GM21717 (cell line): Measurements from ENCODE around the gene SIPA1L3.

Experiments used
- ATAC-seq: cut with Tn5 transposase; IDR thresholded peaks from one replicate; pipeline ENCODE4 v1.9.1; 2021; ENCODE audit warnings: mild to moderate bottlenecking, moderate library complexity; ENCODE audit not compliant: unreplicated experiment

SIPA1L3 gene

GRCh38 chr19:37970699-37971098 is 63.7 kb downstream of the SIPA1L3 start:
- no peak for ATAC-seq

GRCh38 chr19:37972803-37973202 is 65.8 kb downstream of the SIPA1L3 start:
- no peak for ATAC-seq

GRCh38 chr19:37973666-37974065 is 66.7 kb downstream of the SIPA1L3 start:
- no peak for ATAC-seq

DNA sequence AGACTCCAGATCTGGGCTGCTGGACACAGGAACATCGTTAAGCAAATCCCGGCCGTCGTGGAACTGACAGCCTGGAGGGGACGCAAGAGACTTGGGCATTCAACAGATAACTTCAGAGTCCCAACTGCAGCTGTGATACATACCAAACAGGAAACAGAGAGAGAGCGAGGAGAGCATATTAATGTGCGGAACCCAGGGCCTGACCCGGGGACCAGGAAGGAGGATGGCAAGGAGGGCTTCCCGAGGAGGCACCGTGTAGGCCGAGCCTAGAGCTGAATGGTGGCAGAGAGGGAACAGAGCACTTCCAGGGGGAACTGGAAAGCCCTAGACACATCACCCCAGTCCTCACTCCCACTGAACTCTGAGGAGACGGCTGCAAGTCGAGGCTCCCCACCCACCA is 68.1 kb downstream of the SIPA1L3 start:
- ATAC-seq, result no peak

DNA sequence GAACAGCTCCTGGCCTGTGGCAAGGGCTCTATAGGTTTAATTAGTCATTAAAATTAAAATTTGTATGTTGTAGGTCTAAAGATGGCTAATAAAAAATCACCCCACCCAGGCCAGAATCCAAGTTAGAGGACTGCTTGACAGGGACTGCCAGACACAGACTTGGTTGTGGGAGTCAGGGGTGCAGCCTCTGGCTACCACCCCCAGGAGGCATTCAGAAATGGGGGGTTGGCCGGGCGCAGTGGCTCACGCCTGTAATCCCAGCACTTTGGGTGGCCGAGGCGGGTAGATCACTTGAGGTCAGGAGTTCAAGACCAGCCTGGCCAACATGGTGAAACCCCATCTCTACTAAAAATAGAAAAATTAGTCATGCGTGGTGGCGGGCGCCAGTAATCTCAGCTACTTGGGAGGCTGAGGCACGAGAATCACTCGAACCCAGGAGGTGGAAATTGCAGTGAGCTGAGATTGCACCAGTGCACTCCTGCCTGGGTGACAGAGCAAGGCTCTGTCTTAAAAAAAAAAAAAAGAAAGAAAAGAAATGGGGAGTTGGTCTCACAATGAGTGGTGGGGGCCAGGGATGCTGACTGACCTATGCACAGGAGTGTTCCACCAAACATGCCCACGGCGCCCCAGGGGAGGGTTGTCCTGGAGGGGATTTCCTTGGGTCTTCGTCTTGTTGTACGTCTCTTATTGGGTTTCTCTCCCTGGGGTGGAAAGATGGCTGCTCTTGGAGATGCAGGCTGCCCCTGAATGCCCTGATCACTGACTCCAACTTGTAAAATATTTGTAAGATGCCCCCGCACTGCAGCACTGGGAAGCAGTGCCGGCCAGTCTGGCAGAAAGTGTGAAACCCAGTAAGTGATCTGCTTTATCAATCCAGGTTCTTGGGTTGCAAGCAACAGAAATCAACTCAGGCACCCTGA is 68.8 kb downstream of the SIPA1L3 start:
- ATAC-seq, result no peak

DNA sequence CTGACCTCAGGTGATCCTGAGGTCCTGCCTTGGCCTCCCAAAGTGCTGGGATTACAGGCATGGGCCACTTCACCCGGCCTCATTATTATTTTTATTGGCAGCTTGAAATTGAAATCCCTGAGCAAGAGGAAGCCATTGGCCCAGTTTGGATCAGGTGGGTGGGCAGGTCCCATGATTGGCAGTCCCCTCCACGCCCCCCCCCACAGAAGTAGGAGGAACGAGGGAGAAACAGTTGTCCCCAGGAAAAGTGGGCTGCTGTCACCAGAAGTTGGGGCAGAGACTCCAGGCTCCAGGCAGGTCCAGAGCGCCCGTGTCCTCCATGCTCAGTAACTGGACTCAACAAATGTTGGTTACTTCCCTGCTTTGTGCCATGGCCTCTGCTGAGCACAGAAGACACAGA is 70.4 kb downstream of the SIPA1L3 start:
- no peak for ATAC-seq

DNA sequence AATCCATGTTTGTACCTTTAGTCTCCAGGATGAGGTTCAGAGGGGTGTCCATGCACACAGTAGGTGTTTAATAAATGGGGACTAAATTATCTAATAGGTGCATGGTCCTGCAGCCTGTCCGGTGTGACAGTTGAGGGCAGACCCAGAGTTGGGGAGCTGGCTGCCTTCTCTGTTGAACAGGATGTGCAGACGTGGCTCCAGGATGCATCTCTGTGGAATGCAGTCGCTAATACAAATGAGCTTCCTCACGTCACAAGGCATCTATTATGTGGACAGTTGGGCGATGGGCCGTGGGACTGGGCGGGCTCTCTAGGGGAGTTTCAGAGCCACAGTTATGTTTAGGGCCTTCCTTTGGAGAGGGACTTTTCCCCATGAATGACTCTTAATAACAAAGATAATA is 71.0 kb downstream of the SIPA1L3 start:
- no peak for ATAC-seq

DNA sequence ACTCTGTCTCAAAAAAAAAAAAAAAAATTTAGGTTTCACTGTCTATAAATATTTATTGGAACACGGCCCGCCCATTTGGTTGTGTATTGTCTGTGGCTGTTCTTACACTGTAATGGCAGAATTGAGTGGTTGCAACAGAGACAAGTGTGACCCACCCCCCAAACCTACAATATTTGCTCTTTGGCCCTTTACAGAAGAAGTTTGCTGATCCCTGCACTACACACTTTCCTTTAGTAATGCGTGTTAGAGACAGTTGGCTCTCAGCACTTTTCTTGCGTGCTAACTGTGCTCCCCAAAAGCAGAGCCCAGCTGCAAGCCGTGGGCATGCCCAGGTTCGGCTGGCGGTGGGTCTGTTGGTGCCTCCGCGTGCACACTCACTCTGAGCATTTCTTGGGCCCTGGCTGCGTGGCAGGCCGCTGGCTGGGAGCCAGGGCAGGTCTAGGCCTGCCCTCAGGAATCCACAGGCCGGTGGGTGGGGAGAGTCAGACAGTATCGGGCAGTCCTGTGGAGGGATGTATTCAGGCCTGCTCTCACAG is 72.6 kb downstream of the SIPA1L3 start:
- no peak for ATAC-seq

DNA sequence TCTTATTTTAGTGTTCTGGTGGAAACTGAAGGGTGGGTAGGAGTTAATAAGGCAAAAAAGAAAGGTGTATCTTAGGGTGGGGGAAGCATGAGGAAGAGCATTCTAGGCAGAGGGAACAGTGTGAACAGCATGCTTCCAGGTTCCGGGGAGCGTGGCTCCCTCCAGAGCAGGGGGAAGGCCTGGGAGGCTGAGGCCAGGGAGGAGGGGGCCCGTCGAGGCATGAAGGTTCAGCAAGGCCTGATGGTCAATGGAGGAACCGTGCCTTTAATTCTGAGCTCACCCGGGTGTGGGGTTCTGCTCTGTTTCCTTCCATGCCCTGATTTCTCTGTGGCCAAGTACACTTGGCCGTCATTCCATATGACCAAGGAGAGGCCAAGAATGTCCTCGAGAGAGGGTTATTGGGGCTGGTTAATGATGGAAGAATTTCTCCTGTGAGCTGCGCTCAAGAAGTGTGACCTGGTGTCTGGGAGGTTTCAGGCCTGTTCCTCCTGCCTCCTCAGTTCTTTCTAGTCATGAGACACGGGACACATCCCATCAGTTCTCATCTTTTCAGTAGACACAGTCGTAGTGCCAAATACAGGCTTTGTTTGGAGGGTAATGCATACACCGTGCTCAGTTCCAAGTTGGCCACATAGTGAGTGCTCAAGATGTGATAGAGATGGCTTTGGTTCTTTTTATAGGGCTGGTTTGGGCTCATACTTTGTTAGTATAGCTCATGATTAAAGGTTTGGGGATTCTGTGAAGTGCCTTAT is 73.6 kb downstream of the SIPA1L3 start:
- no peak for ATAC-seq

DNA sequence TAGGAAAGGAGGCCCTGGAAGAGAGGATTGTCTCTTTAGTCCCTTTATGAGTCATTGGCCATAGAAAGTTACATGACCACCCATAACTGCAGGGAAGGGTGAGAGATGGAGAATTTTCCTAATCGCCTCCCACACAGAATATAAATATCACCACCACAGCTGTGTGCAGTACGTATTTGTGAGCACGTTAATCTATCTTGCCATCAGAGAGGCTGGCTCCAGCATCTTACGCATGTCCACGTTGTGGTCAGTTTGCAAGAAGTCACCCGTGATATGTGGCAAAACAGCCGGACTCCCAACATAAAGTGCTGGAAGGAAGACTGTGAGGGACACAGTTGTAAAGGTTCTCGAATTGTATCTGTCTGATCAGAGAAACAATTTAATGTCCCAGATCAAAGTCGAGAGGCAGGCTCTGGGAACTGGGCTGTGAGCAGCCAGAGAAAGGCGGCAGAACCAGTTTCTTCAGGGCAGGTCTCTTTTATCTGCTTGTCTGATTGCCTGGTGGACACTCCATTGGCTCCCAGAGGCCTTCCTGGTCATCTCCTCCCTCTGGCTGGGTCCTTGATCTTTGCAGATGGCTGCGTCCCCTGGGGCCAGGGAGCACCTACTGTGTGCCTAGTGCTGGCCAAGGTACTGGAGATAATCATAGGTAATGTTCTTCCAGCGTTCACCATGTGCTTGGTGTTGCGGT is 74.9 kb downstream of the SIPA1L3 start:
- no peak for ATAC-seq

- ATAC-seq, result no peak
Measured at GRCh38 chr19:37982655-37983054, 75.6 kb downstream of the SIPA1L3 start.

- ATAC-seq, result no peak
Measured at GRCh38 chr19:37983153-37983552, 76.1 kb downstream of the SIPA1L3 start.

DNA sequence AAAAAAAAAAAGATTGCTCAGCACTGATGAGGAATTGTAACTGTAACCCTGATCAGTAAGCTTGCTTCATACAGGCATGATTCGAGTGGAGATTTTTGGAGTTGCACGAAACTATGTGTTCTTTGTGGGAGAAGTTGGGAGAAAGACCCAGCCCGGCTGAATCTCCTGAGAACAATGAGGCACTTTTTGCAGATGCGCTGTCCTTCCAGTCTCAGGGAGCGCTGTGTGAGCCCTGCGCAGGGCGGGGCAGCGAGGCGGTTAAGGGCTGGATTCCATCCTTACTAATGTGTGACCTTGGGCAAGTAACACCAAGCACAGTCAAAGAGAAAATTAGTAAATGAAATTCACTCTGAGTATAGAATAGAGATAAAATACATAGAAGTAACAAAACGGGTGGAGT is 76.9 kb downstream of the SIPA1L3 start:
- ATAC-seq, result no peak

DNA sequence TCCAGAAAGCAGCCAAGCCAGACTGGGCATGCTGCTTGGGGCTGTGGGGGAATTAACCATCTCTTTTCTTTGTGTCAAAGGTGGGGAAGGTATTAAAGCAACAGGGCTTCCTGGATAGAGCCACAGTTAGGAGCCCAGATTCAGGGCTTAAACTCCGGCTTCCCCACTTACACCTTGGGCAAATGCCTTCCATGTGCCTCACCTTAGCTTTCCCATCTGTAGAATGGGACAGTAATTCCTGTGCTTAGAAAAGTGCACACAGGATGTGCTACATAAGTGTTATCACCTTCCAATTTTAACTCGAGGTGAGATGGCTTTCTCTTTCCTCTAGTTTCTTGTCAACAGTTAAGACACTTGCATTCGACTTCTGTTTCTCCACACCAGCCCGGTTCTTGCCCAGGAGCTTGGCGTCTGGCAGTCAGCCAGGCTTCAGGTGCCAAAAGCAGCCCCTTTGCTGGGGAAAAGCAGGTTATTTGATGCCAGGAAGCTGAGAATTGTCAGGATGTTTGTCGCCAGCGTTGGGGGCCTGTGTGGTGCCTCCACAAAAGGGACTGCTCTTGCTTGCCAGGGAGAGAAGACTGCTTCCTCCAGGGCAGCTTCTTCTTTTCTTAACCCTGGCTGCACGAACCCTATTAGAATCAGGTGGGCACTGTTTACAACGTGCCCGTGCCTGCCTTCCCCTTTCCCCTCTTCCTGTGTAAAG is 79.2 kb downstream of the SIPA1L3 start:
- no peak for ATAC-seq

DNA sequence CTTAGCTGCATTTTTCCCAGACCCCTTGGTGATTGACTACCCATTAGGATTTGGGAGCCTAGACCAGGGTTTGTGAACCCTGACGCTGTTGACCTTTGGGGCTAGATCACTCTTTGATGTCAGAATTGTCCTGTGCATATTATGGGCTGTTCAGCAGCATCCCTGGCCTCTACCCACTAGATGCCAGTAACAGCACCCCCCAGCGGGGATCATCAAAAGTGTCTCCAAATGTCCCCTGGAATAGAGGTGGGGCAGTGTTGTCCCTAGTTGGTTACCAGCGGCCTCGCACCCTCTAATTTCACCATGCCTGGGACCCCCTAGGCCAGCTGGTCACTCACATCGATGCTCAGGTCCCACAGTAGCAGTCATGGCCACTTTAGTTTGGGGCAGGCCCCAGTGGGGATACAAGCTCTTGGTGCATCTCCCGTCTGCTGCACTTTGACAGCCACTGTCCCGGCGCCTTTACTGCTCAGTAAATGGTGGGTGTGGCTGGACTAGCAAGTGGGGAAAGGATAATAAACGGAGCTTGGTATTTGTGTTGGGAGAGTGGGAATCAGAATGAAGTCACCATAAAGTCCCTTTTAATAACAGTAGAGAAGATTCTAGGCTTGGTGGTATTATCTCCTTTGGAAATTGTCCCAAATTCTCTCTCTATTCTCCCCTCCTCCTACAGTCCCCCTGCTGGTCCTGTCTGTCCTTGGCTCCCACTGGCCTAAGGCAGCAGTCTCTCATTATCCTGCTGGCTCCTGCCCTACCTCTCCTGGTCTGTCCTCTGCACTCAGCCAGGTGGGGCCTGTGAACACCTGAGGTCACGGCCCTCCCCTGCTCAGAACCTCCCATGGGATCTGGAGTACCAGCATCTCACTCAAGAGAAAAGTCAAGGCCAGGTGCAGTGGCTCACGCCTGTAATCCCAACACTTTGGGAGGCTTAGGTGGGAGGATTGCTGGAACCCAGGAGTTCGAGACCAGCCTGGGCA is 80.6 kb downstream of the SIPA1L3 start:
- no peak for ATAC-seq

- no peak for ATAC-seq
Measured at GRCh38 chr19:37988758-37989635, 82.0 kb downstream of the SIPA1L3 start.

GRCh38 chr19:37989855-37990254 is 82.8 kb downstream of the SIPA1L3 start:
- ATAC-seq, result no peak

DNA sequence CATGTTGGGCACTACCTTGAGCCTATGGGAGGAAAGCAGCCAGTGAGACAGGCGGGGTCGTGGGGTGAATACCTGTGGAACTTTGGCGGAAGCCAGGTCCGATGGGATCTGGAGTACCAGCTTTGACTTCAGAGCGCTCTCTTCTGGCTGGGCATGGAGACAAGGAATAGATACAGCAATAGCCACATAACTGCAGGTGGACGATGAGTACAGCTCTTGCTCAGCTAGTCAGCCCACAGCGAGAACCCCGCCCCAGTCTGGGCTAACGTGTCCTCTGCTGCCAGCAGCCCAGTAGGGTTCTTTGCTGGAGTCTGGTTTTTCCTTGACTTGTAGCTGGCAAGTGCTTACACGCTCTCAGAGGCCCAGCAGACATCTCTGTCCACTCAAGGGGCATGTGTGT is 83.4 kb downstream of the SIPA1L3 start:
- no peak for ATAC-seq
